ENCODE data around the gene SLC24A3.

The SLC24A3 gene

GRCh38 chr20:19720991-19721390 is 508.5 kb downstream of the SLC24A3 start:
- H3F3A ChIP-seq (ENCODE audit: low read depth): no peaks in the 10 kb centered on the region
- no peak overlapping the region for H3K4me2 ChIP-seq (ENCODE audit: low read depth, low read length, poor library complexity, severe bottlenecking)
- no peaks in the 10 kb centered on the region for H3K27me3 ChIP-seq (ENCODE audit: insufficient read depth, low read length, poor library complexity, severe bottlenecking)
- TF ChIP-seq, protein P1, sequence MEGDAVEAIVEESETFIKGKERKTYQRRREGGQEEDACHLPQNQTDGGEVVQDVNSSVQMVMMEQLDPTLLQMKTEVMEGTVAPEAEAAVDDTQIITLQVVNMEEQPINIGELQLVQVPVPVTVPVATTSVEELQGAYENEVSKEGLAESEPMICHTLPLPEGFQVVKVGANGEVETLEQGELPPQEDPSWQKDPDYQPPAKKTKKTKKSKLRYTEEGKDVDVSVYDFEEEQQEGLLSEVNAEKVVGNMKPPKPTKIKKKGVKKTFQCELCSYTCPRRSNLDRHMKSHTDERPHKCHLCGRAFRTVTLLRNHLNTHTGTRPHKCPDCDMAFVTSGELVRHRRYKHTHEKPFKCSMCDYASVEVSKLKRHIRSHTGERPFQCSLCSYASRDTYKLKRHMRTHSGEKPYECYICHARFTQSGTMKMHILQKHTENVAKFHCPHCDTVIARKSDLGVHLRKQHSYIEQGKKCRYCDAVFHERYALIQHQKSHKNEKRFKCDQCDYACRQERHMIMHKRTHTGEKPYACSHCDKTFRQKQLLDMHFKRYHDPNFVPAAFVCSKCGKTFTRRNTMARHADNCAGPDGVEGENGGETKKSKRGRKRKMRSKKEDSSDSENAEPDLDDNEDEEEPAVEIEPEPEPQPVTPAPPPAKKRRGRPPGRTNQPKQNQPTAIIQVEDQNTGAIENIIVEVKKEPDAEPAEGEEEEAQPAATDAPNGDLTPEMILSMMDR (conservative IDR thresholded peaks at IDR 0.05; ENCODE audit: low read length): no peak
- no peak for TF ChIP-seq EZH2phosphoT487 (IDR thresholded peaks at IDR 0.05; ENCODE audit: borderline replicate concordance)
- no peaks in the 10 kb centered on the region for H4K20me1 ChIP-seq (ENCODE audit: insufficient read depth, low read length, poor library complexity, severe bottlenecking)
- H2AFZ ChIP-seq (ENCODE audit: low read length): no peak overlapping the region
- no peaks in the 10 kb centered on the region for H3K9me2 ChIP-seq (replicated peaks; ENCODE audit: low read depth, low read length)
- H3K4me1 ChIP-seq (ENCODE audit: insufficient read depth, low read length, poor library complexity, severe bottlenecking): no peaks in the 10 kb centered on the region
- H3K79me2 ChIP-seq (ENCODE audit: insufficient read depth, low read length): no peaks in the 10 kb centered on the region
- H3K9ac ChIP-seq (ENCODE audit: low read depth, low read length, poor library complexity, severe bottlenecking): no peak overlapping the region
- H3K36me3 ChIP-seq (ENCODE audit: insufficient read depth, low read length): no peaks in the 10 kb centered on the region
- peaks cover 4% of the 10 kb centered on the region; the same call in 1 of the 2 replicates for H3K9me3 ChIP-seq (ENCODE audit: insufficient read depth, low read depth, low read length)
- no peak overlapping the region for H3K4me3 ChIP-seq (ENCODE audit: low read length, poor library complexity, severe bottlenecking)

DNA sequence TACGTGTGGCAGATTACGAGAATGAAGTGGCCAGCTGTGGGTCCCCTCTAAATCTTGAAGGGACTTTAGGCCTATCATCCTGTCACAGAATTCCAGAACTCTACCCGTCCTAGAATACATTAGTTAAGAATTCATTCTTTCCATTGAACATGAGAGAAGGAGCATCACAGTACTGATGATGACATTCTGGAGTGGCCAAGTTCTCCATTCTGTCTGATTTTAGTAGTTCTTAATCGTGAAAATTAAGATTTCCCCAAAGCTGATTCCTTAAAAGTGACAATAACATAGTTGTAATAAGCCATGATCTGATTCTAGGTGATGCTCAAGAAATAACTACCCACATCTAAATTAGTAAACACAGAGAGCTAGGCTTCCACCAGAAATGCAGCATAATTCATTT is 510.6 kb downstream of the SLC24A3 start:
- Histone ChIP-seq H3K9ac (ENCODE audit: low read depth, low read length, poor library complexity, severe bottlenecking) (no peak overlapping the region), H3K4me2 (ENCODE audit: low read depth, low read length, poor library complexity, severe bottlenecking) (no peak overlapping the region), H4K20me1 (ENCODE audit: insufficient read depth, low read length, poor library complexity, severe bottlenecking) (no peaks in the 10 kb centered on the region), H3K4me3 (ENCODE audit: low read length, poor library complexity, severe bottlenecking) (no peak overlapping the region), H3K9me3 (ENCODE audit: insufficient read depth, low read depth, low read length) (no peaks in the 10 kb centered on the region), H3K36me3 (ENCODE audit: insufficient read depth, low read length) (no peaks in the 10 kb centered on the region), H3K4me1 (ENCODE audit: insufficient read depth, low read length, poor library complexity, severe bottlenecking) (peaks cover 9% of the 10 kb centered on the region), H2AFZ (ENCODE audit: low read length) (no peak overlapping the region), H3K79me2 (ENCODE audit: insufficient read depth, low read length) (no peaks in the 10 kb centered on the region), H3K9me2 (replicated peaks; ENCODE audit: low read depth, low read length) (no peaks in the 10 kb centered on the region), H3F3A (ENCODE audit: low read depth) (no peaks in the 10 kb centered on the region), H3K27me3 (ENCODE audit: insufficient read depth, low read length, poor library complexity, severe bottlenecking) (no peaks in the 10 kb centered on the region)
- TF ChIP-seq, protein P1 (conservative IDR thresholded peaks at IDR 0.05; ENCODE audit: low read length): no peak
- TF ChIP-seq EZH2phosphoT487 (IDR thresholded peaks at IDR 0.05; ENCODE audit: borderline replicate concordance): no peak

DNA sequence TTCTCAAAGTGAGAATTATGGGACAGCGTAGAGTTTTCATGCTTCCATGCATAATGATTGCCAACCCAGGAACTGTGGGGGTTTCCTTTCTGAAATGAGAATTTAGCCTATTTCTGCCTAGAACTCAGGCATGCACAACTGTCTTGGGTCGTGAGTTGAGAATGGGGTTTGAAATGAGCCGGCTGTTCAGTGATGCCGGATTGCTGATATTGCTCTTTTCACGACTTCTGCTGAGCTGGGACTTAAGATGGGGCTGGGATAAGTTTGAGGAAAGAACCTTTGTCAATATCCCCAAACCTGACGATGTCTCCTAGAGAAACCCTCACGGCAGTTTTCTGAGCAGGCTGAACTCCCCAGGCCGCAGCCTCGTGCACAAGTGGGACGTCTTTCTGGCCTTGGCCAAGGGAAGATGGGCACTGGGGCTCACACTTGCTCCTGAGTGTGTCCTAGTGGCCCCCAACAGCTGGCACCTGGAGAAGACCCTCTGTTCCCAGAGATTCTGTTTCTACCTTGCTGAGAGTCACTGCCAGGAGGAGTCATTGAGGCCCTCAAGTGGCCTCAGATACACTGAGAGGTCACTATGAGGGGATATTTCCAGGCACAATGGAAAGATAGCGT is 511.5 kb downstream of the SLC24A3 start:
- H3K4me2 ChIP-seq (ENCODE audit: low read depth, low read length, poor library complexity, severe bottlenecking): no peak overlapping the region
- H3K79me2 ChIP-seq (ENCODE audit: insufficient read depth, low read length): no peaks in the 10 kb centered on the region
- no peak overlapping the region for H3K9ac ChIP-seq (ENCODE audit: low read depth, low read length, poor library complexity, severe bottlenecking)
- H3K9me3 ChIP-seq (ENCODE audit: insufficient read depth, low read depth, low read length): no peaks in the 10 kb centered on the region
- H4K20me1 ChIP-seq (ENCODE audit: insufficient read depth, low read length, poor library complexity, severe bottlenecking): no peaks in the 10 kb centered on the region
- H3K4me1 ChIP-seq (ENCODE audit: insufficient read depth, low read length, poor library complexity, severe bottlenecking): peaks cover 9% of the 10 kb centered on the region
- H3F3A ChIP-seq (ENCODE audit: low read depth): no peaks in the 10 kb centered on the region
- no peak overlapping the region for H3K4me3 ChIP-seq (ENCODE audit: low read length, poor library complexity, severe bottlenecking)
- H3K36me3 ChIP-seq (ENCODE audit: insufficient read depth, low read length): no peaks in the 10 kb centered on the region
- H3K27me3 ChIP-seq (ENCODE audit: insufficient read depth, low read length, poor library complexity, severe bottlenecking): no peaks in the 10 kb centered on the region
- no peaks in the 10 kb centered on the region for H3K9me2 ChIP-seq (replicated peaks; ENCODE audit: low read depth, low read length)
- no peak overlapping the region for H2AFZ ChIP-seq (ENCODE audit: low read length)
- no peak for TF ChIP-seq EZH2phosphoT487 (IDR thresholded peaks at IDR 0.05; ENCODE audit: borderline replicate concordance)
- TF ChIP-seq, protein P1 (conservative IDR thresholded peaks at IDR 0.05; ENCODE audit: low read length): no peak
